ENCODE measurements around the gene ZSCAN5C. TPM values are rescaled to one million over a fixed set of nuclear protein-coding genes. Genes with fewer than 3 reads are reported as not detected.

The ZSCAN5C gene
- polyA plus RNA-seq (not detected in 2 replicates), polyA minus RNA-seq (not detected in 2 replicates)

- H3K27me3 ChIP-seq (ENCODE audit: insufficient read depth, low read depth, low read length): no peaks in the 10 kb centered on the region
- H3F3A ChIP-seq (ENCODE audit: insufficient read depth, low read length, poor library complexity, severe bottlenecking): no peaks in the 10 kb centered on the region
- H3K27ac ChIP-seq (ENCODE audit: low read length): no peak within 1 kb of the TSS
- no peak within 1 kb of the TSS for H2AFZ ChIP-seq (ENCODE audit: low read depth, low read length)
- H3K4me2 ChIP-seq (ENCODE audit: low read length): no peak within 1 kb of the TSS
- H3K36me3 ChIP-seq (ENCODE audit: insufficient read depth, low read length): no peaks in the 10 kb centered on the region
- H3K9me3 ChIP-seq (ENCODE audit: low read length): no peaks in the 10 kb centered on the region
- H3K9me2 ChIP-seq (ENCODE audit: insufficient read depth, low read length): no peaks in the 10 kb centered on the region
- no peak within 1 kb of the TSS for H3K4me3 ChIP-seq (ENCODE audit: low read length)
- TF ChIP-seq MXI1 (conservative IDR thresholded peaks at IDR 0.05; ENCODE audit: poor library complexity, severe bottlenecking) (no peak), REST (IDR thresholded peaks at IDR 0.05; ENCODE audit: borderline replicate concordance) (no peak), CTCF (IDR thresholded peaks at IDR 0.05; ENCODE audit: poor library complexity, severe bottlenecking) (no peak), SMC3 (conservative IDR thresholded peaks at IDR 0.05; ENCODE audit: poor library complexity) (no peak), EZH2 (IDR thresholded peaks at IDR 0.05; ENCODE audit: borderline replicate concordance, insufficient read depth, low read length, poor library complexity, severe bottlenecking) (no peak), POLR2AphosphoS5 (IDR thresholded peaks at IDR 0.05) (no peak), RAD21 (conservative IDR thresholded peaks at IDR 0.05) (no peak), EP300 (conservative IDR thresholded peaks at IDR 0.05; ENCODE audit: poor library complexity, severe bottlenecking) (no peak), TAF1 (IDR thresholded peaks at IDR 0.05; ENCODE audit: low read depth) (no peak)
- no peak within 1 kb of the TSS for H3K9ac ChIP-seq (ENCODE audit: low read length)
- H4K20me1 ChIP-seq (ENCODE audit: insufficient read depth): no peaks in the 10 kb centered on the region
- H3K79me2 ChIP-seq (replicated peaks; ENCODE audit: insufficient read depth, low read length): no peaks in the 10 kb centered on the region
Observed at GRCh38 chr19:56201973-56202372, at the start of gene ZSCAN5C. ZSCAN5C (plus strand) TSS chr19:56202273; CDS start chr19:56205914, 3,641 bp downstream.

GRCh38 chr19:56152644-56153043, 49.4 kb upstream of the ZSCAN5C start:
- no peaks in the 10 kb centered on the region for H3F3A ChIP-seq (ENCODE audit: insufficient read depth, low read length, poor library complexity, severe bottlenecking)
- H2AFZ ChIP-seq (ENCODE audit: low read depth, low read length): no peak overlapping the region
- H3K27ac ChIP-seq (ENCODE audit: low read length): no peak overlapping the region
- no peak overlapping the region for H3K4me2 ChIP-seq (ENCODE audit: low read length)
- no peaks in the 10 kb centered on the region for H4K20me1 ChIP-seq (ENCODE audit: insufficient read depth)
- H3K4me3 ChIP-seq (ENCODE audit: low read length): no peak overlapping the region
- H3K27me3 ChIP-seq (ENCODE audit: insufficient read depth, low read depth, low read length): no peaks in the 10 kb centered on the region
- H3K9me3 ChIP-seq (ENCODE audit: low read length): no peaks in the 10 kb centered on the region
- no peaks in the 10 kb centered on the region for H3K36me3 ChIP-seq (ENCODE audit: insufficient read depth, low read length)
- no peaks in the 10 kb centered on the region for H3K79me2 ChIP-seq (replicated peaks; ENCODE audit: insufficient read depth, low read length)
- H3K9ac ChIP-seq (ENCODE audit: low read length): no peak overlapping the region
- no peaks in the 10 kb centered on the region for H3K9me2 ChIP-seq (ENCODE audit: insufficient read depth, low read length)
- no peak for TF ChIP-seq RAD21 (conservative IDR thresholded peaks at IDR 0.05)
- no peak for TF ChIP-seq EP300 (conservative IDR thresholded peaks at IDR 0.05; ENCODE audit: poor library complexity, severe bottlenecking)
- no peak for TF ChIP-seq MXI1 (conservative IDR thresholded peaks at IDR 0.05; ENCODE audit: poor library complexity, severe bottlenecking)
- no peak for TF ChIP-seq EZH2 (IDR thresholded peaks at IDR 0.05; ENCODE audit: borderline replicate concordance, insufficient read depth, low read length, poor library complexity, severe bottlenecking)
- TF ChIP-seq TAF1 (IDR thresholded peaks at IDR 0.05; ENCODE audit: low read depth): no peak
- TF ChIP-seq POLR2AphosphoS5 (IDR thresholded peaks at IDR 0.05): no peak
- TF ChIP-seq CTCF (IDR thresholded peaks at IDR 0.05; ENCODE audit: poor library complexity, severe bottlenecking): no peak
- TF ChIP-seq SMC3 (conservative IDR thresholded peaks at IDR 0.05; ENCODE audit: poor library complexity): no peak
- TF ChIP-seq REST (IDR thresholded peaks at IDR 0.05; ENCODE audit: borderline replicate concordance): no peak
